Stimulated activated CD8-positive, alpha-beta memory T cell treated with anti-CD3 and anti-CD28 coated beads, Interleukin-4, amount 100 ng/mL, for 48 hours (primary cell): ENCODE data around the gene GCK.

ENCODE experiments used
- DNase-seq: peaks from one replicate; pipeline ENCODE4 v3.0.0-alpha.2; 2020

GCK gene

GRCh38 chr7:44102846-44103565, 86.2 kb downstream of the GCK start:
- no peak for DNase-seq

GRCh38 chr7:44101966-44102845, 87.0 kb downstream of the GCK start:
- no peak for DNase-seq

GRCh38 chr7:44101303-44101965, 87.8 kb downstream of the GCK start:
- no peak for DNase-seq

GRCh38 chr7:44100458-44101302, 88.6 kb downstream of the GCK start:
- no peak for DNase-seq

- DNase-seq: no peak
These were observed 89.6 kb downstream of the GCK start for GRCh38 chr7:44099669-44100068.

GRCh38 chr7:44098092-44099068, 90.9 kb downstream of the GCK start:
- no peak for DNase-seq

GRCh38 chr7:44097064-44097932, 91.9 kb downstream of the GCK start:
- DNase-seq: peak; percentile 46

GRCh38 chr7:44096326-44096881, 92.8 kb downstream of the GCK start:
- DNase-seq: no peak

- no peak for DNase-seq
These were observed 93.5 kb downstream of the GCK start for GRCh38 chr7:44095781-44096180.

GRCh38 chr7:44094883-44095592, 94.2 kb downstream of the GCK start:
- no peak for DNase-seq

- DNase-seq: no peak
These were observed 94.9 kb downstream of the GCK start for GRCh38 chr7:44094365-44094764.
